Activated CD4-positive, alpha-beta T cell treated with anti-CD3 and anti-CD28 coated beads for 24 hours (primary cell): ENCODE results near the gene MMD2.
A peak's percentile ranks its signal among the peaks of the same experiment; 100 is the strongest.
"Not testable (repeated sequence)": the region's sequence is repeated elsewhere in the genome, so short reads cannot be mapped to it uniquely, and the experiment has no call there.

Experiments
- DNase-seq, 2 donors: peaks; one replicate each; pipeline ENCODE4 v3.0.0-alpha.2; 2020; ENCODE audit warnings: low read depth in 2 of 2

The MMD2 gene

DNA sequence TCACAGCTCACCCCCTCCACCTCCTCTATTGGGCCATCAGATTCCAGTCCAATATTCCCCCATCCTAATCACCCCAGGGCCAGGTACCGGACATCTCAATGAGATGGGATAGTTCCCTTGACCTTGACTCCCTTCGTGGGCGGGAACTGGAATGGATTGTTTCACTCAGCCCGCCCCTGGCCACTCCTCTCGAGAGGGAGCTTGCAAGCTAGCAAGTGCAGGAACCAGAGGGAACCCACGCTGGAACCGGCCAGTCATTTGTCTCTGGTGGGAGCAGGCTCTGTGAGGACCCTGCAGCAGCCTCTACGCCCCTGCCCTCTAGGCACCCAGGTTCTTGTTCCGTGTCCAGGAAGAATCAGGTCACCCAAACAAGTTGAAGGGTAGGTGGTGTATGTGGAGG, 64.5 kb downstream of the MMD2 start:
- no peak for DNase-seq

DNA sequence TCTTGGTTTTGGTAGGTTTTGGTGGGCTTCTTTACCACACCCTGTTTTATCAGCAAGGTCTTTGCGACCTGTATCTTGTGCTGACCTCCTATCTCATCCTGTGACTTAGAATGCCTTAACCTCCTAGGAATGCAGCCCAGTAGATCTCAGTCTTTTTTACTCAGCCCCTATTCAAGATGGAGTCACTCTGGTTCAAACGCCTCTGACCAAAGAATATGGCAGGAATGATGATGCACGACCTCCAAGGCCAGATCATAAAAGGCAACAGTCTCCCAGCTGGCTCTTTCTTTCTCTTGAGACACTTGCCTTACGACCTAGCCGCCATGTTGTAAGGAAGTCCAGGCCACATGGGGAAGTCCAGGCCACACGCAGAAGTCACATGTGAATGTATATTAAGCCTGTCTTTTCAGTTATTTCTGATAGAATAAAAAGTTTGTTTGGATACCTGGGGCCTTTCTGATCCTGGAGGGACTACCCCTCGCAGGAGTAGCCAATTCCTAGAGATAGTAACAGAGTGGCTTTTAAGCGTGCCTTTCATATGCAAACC, 65.0 kb downstream of the MMD2 start:
- no peak for DNase-seq

DNA sequence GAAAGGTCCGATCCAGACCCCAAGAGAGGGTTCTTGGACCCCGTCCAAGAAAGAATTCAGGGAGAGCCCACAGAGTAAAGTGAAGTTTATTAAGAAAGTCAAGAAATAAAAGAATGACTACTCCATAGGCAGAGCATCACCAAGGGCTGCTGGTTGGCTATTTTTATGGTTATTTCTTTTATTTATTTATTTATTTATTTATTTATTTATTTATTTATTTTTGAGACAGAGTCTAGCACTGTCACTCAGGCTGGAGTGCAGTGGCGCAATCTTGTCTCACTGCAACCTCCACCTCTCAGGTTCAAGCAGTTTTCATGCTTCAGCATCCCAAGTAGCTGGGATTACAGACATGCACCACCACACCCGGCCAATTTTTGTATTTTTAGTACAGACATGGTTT, 65.8 kb downstream of the MMD2 start:
- DNase-seq: not testable (repeated sequence)

DNA sequence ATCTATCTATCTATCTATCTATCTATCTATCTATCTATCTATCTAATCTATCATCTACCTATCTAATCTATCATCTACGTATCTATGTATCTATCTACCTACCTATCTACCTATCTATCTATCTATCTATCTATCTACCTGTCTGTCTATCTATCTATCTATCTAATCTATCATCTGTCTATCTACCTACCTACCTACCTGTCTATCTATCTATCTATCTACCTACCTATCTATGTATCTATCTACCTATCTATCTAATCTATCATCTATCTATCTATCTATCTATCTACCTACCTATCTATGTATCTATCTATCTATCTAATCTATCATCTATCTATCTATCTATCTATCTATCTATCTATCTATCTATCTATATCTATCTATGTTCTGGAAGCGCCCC, 67.5 kb downstream of the MMD2 start:
- DNase-seq: not testable (repeated sequence)

DNA sequence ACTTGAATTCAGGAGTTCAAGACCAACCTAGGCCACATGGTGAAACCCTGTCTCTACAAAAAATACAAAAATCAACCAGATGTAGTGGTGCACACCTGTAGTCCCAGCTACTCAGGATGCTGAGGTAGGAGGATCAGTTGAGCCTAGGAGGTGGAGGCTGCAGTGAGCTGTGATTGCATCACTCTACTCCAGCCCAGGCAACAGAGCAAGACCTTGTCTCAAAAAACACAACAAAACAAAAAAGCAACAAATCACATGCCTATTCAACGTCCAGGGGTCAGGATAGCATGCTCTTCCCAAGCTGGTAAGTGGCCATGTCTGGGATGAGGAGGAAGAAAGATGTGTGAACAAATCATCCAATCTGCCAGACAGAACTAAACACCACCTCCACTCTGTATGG, 69.3 kb downstream of the MMD2 start:
- no peak for DNase-seq

DNA sequence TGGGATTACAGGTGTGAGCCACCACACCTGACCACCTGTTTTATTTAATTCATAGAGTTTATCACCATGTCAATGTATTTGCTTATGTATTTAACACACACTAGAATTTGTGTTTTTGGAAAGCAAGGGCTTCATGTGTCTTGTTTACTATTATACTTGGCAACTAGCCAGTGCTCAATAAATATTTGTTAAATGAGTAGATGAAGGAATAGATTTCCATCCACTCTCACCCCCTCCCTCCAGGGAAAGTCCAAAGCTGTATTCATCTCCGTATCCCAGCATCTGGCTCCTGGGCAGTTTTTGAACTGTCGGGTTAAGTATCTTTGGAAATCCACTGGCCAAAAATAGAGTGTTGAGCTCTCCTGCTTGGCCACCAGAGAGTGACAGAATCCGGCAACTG, 70.8 kb downstream of the MMD2 start:
- no peak for DNase-seq

DNA sequence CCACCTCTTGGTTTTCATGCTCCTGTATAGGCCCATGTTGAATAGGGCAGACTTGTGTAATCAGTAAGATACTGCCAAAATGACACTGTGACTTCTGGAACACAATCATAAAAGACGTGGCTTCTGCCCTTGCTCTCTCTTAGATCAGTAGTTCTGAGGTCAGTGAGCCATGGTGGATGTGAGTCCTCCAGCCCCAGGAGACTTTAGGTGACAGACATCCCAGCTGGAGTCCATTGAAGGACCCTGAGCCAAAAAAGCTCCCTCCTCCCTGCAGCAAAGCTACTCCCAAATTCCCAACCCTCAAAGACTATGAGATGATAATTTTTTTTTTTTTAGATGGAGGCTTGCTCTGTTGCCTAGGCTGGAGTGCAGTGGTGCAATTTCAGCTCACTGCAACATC, 72.3 kb downstream of the MMD2 start:
- no peak for DNase-seq

DNA sequence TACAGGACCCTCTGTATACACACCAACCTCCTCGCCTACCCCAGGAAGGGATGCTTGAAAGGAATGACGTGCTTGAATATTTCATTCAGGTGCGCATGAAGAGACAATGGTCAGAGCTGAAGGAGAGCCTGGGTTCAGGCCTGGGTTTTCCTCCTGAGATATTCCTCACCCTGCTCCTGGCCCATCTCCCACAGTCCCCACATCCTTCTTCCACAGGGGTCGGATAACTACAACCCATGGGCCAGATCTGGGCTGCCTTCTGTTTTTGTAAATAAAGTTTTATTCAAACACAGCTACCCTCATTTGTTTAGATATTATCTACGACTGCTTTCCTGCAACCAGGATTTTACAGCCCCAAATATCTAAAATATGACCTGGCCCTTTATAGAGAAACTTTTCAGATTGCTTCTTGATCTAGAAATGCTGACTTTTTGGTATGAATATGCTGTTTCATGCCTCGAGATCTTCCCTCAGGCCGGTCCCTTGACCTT, 73.6 kb downstream of the MMD2 start:
- no peak for DNase-seq

DNA sequence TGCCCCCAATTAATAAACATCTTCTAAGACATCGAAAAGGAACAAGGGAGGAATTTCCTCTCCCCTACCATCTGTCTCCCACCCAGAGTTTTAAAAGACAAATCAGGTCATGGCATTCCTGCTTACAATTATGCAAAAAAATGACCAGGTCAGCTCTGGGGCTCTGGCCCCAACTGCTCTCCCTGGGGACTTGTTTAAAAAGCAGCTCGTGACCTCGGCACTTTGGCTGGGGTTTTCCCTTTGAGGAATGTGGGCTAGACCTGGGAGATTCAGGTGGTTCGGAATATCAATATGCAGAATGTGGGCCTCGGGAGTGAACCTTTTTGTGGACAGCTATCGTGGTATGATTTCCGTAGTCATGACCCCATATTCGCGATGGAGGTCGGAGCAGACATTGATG, 74.8 kb downstream of the MMD2 start:
- DNase-seq: no peak

DNA sequence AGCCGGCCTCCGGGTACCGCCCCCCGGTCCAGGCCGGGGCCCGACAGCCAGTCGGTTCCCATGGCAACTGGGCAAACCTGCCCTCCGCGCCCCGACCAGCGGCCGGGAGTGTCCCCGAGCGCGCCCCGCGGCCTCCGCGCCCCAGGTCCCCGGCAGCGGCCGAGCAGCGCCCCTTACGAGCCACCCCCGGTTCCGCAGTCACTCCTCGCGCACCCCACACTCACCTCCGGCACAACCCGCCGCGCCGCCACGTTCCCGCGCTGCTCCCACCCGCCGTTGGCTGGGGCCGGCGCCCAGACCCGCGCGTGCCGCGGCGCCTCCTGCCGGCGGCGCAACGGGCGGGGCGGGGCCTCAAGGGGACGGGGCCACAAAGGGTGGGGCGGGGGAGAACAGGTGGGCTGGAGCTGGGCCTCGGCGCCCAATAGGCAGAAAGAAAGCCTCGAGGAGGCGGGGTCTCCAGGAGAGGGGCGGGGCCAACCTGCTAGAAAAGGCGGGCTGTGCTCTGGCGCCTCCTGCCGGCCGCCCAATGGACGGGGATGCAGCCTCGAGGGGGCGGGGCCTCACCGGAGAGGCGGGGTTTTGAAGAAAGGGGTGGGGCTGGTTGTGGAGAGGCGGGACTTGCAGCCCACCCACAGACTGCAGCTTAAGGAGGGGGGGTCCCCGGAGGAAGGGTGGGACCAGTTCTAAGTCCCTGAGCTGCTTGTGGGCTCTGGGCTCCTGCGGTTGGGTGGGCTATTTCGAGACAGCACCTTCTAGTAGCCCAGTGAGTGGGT, 75.4 kb downstream of the MMD2 start, which contains the start of gene RADIL:
Gene RADIL, minus strand, starts transcription at position 345 of the 773 bp plus-strand sequence. CDS start 5,577 bp downstream, outside the sequence.
- DNase-seq: peak; percentile 81 to 94

DNA sequence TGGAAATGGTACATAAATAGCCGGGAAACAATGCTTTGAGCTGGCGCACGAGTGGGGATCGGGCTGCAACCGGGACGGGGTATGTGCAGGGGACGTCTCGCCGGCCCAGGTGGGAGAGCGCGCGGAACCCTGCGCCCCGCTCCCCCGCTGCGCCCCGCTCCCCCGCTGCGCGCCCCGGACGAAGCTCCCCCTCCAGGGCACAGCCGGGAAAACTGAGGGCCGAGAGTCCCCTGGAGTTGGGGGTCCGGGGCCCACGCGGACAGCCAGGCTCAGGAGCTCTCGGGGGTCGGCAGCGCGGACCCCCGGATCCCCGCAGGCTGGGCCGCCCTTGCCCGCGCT, 76.0 kb downstream of the MMD2 start:
- no peak for DNase-seq

DNA sequence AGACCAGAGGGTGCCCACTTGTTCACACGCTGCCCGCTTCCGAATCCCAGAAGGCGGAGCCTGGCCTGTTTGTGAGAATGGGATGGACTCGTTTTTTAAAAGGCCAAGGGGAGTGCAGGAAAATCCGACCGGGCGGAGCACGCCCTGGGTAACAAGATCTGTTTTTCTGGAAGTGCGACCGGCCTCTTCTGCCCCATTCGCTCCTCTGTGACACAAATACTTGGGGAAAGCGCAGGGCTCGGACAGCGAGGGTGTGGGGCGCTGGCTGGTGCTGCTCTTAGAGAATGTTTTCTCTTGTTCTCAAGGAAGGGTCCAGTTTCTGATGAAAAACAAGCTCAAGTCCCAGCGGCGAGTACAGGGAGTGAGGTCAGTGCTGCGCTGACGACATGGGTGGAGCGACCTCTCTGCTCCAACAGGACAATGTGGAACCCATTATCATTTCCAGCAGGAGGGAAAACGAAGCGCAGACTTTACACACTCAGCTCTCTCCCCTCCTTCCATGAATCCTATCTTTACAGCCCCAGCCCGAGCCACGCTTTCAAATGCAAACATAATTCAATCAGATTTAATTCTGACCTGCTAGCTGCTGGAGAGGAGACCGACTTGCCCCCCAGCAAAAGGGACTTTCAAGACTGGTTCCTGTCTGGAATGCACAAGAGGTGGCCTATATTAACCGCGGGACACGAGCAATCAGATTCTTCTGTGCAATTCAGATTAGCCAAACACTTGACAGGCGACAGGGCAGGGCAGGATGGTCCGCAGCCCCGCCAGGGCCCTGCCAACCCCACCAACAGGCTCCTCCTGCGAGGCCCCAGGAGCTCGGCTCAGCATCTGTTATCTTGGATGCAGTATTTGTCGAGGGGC, 76.6 kb downstream of the MMD2 start:
- no peak for DNase-seq

DNA sequence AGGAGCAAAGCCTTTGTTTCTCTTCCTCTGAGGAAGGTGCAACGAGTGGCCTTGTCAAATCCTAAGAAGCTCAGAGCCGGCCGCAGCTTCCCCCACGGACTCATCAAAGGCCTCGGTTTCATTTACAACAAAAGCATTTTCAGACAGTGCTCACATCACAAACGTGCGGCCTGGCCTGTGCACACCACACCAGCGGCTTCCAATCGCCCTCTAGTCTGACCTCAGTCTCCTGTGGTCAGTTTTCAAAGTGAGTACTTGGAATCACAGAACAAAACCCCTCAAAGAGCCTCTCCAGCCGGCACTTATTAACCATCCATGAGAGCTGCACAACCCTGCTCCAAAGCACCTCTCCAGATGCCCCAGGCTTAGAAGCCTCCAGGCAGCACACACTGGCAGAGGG, 78.8 kb downstream of the MMD2 start:
- DNase-seq: no peak

DNA sequence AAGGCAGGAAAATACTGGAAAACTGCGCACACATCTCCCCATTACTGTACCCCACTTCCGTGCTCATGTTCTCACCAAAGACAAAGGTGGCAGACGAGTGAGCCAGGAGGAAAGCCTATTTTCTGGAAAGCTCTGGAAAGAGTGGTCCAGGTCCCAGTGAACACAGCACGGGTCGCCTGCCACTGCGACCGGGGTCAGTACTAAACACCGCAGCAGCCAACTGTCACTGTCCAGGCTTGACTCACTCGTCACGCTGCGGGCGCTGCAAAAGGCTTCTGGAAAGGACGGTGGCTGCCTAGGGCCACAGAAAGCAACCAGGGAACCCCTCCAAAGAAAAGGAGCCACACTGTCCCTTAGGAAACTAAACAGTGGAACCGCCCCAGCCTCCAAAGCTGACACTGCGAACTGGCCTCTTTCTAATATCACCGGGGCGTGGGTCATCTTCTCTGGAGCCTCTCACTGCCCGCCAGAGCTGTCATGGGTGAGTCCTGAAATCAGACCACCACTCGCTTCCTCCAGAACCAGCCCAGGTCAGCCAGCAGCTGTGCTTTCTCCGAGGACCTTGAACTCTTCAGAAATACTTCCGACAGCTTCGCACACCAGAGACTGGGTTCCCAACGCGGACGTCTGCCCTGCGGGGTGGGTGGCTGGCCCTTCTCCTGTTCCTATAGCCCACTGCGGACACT, 79.4 kb downstream of the MMD2 start:
- DNase-seq: no peak

DNA sequence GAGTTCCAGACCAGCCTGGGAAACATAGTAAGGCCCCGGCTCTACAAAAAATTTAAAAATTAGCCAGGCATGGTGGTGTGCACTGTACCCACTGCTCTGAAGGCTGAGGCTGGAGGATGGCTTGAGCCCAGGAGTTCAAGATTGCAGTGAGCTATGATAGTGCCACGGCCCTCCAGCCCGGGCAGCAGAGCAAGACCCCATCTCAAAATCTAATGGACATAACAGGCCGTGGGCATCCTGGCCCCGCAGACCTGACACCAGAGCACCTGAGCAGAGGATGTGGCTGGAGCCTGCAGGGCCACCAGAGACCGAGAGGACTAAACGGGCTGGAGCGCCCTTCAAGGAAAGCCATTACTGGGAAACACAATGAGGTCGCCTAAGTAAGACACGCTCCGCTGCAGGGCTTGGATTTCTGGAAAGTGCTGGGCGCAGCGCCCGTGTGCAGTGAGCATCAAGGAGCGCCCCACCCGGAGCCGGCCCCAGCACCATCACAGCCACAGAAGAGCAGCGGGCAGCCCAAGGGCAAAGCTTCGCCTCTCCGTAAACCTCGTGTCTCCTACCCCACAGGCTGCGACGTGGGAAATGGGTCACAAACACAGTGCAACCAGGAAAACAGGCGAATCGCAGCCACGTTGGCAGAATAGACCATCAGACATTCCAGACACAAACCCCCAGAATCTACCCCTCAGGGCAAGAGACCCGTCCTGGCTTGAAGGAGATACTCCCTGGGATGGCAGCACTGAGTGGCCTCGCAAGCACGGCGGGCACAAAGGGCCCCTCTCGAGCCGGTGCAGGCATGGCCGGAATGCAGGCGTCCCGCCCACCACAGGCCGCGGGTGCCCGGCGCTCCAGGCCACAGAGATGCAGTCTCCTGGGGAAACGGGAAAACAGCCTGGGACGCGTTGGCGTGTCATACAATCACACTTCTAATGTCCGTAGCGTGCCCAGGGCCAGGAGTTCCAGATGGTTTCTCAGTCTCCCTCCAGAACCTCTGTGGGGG, 80.4 kb downstream of the MMD2 start:
- DNase-seq: no peak

DNA sequence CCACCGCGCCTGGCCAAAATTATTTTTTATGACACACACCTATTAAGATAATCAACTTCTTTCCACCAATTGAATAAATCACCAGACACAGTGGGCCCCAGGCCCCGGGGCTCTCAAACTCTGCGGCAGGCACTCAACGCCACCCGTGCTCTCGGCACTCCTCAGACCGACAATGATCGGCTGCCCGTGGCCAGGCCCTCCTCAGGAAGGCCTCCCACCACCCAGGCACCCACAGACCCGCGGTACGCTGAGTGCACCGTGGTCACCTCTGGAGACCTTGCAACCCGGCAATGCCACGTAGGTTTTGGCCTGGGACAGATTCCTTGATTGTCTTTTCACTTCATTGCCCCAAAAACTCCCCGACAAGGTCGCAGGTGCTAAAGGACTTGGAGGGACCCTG, 82.4 kb downstream of the MMD2 start:
- no peak for DNase-seq

DNA sequence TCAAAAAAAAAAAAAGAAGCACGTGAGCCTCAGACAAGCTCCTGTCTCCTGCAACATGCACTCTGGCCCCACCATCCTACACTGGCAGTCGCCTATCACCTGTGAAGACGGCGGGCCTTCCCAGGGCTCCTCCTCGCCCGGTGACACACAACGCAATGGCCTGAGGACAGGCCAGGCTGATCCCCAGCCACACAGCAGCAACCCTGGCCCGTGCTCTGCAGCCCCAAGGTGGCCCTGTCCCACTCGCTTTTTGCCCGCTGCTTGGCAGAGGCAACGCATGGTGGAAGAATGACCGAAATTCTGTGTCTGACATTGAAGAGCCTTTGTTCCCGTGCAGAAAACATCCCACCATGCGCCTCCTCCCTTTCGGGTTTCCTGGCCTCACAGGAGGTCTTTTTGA, 83.6 kb downstream of the MMD2 start:
- DNase-seq: no peak

DNA sequence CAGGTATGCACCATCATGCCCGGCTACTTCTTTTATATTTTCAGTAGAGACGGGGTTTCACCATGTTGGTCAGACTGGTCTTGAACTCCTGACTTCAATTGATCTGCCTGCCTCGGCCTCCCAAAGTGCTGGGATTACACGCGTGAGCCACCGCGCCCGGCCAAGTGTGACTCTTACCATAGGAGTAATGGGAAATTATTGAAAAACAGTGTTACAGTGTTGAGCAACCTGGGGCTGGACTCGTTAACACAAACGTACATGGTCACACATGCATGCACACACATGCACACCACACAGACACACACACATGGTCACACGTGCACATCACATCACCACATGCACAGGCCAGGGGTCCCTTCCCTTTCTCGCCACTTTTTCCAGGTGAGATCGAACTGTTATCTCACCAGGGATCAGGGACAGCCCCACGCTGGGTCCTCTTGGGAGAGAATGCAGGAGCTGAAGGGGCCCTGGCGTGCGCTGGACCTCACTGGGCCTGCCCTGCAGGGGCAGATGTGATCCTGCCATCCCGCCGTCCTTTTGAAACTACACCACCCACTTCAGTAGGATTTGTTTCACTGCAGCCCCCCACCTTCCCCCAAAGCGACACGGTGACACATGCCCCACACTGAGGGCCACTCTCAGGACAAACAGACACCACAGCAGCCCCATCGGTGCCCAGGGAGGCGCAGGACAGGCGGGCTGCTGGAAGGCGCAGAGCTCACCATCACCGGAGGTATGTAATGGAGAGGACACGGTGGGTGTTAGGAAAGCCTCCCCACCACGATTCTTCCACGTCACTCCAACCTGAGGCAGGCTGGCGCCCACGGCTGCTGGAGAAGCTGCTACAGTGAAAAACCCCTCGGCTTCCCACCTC, 85.7 kb downstream of the MMD2 start:
- no peak for DNase-seq

DNA sequence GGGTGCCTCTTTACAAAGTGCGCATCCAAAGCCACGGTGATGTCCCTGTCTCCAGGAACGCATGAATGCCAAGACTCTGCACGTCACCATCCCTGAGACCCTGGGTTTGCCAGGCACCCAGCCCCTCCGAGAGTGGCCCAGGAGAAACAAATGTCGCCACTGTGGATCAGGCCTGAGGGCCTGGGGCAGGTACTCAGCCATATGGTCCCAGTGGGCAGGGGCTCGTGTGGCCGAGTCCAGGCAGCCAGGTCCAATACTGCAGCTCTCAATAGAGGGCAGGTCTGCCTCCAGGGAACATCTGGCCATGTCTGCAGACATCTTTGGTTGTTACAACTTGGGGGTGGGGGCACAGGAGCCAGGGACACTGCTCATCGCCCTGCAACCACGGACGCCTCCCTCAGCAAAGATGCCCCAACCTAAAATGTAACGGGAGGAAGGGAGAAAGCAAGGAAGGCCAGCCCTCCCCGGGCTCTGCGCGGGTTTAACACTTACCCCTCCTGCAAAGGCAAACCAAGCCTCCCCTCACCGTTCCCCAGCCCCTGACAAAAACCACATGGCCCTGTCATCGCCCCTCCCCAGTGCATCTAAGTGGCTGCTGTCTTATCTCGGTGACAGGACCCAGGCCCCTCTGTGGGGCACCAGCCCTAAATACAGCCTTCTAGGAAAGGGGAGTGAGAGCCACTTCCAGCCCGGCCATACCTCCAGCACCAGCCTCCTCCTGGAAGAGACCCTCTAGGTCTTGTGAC, 86.9 kb downstream of the MMD2 start:
- no peak for DNase-seq
